ENCODE measurements around the gene GPR107.

GRCh38 chr9:130015353-130016019 is 38.2 kb upstream of the GPR107 start:
- TF ChIP-seq CTCF (IDR thresholded peaks at IDR 0.05) (no peak), EP300 (IDR thresholded peaks at IDR 0.05) (no peak), ESRRA (IDR thresholded peaks at IDR 0.05; ENCODE audit: borderline replicate concordance, low read length) (no peak)

Data from A549 (cell line).